ENCODE results near the gene PAN3.

DNA sequence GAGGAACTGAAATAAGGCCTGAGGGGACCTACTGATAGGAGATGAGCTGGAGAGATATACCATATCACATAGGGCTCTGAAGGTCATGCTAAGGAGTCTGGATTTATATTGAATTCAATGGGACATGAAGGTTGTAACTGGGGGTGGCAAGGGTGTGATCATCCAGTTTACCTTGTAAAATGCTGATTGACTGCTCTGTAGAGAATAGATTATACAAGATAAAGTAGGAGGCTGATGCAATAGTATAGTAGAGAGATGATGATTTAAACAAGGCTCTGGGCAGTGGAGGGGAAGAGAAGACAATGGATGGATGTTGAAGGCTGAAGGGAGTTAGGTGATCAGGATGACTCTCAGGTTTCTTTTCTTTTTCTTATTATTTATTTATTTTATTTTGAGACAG lies 18.0 kb upstream of the PAN3 start:
- TF ChIP-seq, protein P1, sequence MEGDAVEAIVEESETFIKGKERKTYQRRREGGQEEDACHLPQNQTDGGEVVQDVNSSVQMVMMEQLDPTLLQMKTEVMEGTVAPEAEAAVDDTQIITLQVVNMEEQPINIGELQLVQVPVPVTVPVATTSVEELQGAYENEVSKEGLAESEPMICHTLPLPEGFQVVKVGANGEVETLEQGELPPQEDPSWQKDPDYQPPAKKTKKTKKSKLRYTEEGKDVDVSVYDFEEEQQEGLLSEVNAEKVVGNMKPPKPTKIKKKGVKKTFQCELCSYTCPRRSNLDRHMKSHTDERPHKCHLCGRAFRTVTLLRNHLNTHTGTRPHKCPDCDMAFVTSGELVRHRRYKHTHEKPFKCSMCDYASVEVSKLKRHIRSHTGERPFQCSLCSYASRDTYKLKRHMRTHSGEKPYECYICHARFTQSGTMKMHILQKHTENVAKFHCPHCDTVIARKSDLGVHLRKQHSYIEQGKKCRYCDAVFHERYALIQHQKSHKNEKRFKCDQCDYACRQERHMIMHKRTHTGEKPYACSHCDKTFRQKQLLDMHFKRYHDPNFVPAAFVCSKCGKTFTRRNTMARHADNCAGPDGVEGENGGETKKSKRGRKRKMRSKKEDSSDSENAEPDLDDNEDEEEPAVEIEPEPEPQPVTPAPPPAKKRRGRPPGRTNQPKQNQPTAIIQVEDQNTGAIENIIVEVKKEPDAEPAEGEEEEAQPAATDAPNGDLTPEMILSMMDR (tag by site-specific recombination; IDR thresholded peaks at IDR 0.05), result no peak
- TF ChIP-seq ZNF621 (tag by site-specific recombination; IDR thresholded peaks at IDR 0.05) (no peak), ZNF792 (tag by site-specific recombination; IDR thresholded peaks at IDR 0.05) (no peak), BCL11A (tag by site-specific recombination; IDR thresholded peaks at IDR 0.05; ENCODE audit: low read depth) (no peak), ZNF292 (tag by site-specific recombination; IDR thresholded peaks at IDR 0.05; ENCODE audit: borderline replicate concordance, low read depth) (no peak), ZNF324 (tag by site-specific recombination; IDR thresholded peaks at IDR 0.05) (no peak), ZNF629 (tag by site-specific recombination; IDR thresholded peaks at IDR 0.05) (no peak)
- TF ChIP-seq, protein P2, sequence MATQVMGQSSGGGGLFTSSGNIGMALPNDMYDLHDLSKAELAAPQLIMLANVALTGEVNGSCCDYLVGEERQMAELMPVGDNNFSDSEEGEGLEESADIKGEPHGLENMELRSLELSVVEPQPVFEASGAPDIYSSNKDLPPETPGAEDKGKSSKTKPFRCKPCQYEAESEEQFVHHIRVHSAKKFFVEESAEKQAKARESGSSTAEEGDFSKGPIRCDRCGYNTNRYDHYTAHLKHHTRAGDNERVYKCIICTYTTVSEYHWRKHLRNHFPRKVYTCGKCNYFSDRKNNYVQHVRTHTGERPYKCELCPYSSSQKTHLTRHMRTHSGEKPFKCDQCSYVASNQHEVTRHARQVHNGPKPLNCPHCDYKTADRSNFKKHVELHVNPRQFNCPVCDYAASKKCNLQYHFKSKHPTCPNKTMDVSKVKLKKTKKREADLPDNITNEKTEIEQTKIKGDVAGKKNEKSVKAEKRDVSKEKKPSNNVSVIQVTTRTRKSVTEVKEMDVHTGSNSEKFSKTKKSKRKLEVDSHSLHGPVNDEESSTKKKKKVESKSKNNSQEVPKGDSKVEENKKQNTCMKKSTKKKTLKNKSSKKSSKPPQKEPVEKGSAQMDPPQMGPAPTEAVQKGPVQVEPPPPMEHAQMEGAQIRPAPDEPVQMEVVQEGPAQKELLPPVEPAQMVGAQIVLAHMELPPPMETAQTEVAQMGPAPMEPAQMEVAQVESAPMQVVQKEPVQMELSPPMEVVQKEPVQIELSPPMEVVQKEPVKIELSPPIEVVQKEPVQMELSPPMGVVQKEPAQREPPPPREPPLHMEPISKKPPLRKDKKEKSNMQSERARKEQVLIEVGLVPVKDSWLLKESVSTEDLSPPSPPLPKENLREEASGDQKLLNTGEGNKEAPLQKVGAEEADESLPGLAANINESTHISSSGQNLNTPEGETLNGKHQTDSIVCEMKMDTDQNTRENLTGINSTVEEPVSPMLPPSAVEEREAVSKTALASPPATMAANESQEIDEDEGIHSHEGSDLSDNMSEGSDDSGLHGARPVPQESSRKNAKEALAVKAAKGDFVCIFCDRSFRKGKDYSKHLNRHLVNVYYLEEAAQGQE (tag by site-specific recombination; IDR thresholded peaks at IDR 0.05), result no peak
- TF ChIP-seq, protein P3, sequence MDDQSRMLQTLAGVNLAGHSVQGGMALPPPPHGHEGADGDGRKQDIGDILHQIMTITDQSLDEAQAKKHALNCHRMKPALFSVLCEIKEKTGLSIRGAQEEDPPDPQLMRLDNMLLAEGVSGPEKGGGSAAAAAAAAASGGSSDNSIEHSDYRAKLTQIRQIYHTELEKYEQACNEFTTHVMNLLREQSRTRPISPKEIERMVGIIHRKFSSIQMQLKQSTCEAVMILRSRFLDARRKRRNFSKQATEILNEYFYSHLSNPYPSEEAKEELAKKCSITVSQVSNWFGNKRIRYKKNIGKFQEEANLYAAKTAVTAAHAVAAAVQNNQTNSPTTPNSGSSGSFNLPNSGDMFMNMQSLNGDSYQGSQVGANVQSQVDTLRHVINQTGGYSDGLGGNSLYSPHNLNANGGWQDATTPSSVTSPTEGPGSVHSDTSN (CRISPR knock-in tag; IDR thresholded peaks at IDR 0.05), result no peak
- TF ChIP-seq, protein P4, sequence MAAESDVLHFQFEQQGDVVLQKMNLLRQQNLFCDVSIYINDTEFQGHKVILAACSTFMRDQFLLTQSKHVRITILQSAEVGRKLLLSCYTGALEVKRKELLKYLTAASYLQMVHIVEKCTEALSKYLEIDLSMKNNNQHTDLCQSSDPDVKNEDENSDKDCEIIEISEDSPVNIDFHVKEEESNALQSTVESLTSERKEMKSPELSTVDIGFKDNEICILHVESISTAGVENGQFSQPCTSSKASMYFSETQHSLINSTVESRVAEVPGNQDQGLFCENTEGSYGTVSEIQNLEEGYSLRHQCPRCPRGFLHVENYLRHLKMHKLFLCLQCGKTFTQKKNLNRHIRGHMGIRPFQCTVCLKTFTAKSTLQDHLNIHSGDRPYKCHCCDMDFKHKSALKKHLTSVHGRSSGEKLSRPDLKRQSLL (tag by site-specific recombination; IDR thresholded peaks at IDR 0.05), result no peak
- TF ChIP-seq, protein P5, sequence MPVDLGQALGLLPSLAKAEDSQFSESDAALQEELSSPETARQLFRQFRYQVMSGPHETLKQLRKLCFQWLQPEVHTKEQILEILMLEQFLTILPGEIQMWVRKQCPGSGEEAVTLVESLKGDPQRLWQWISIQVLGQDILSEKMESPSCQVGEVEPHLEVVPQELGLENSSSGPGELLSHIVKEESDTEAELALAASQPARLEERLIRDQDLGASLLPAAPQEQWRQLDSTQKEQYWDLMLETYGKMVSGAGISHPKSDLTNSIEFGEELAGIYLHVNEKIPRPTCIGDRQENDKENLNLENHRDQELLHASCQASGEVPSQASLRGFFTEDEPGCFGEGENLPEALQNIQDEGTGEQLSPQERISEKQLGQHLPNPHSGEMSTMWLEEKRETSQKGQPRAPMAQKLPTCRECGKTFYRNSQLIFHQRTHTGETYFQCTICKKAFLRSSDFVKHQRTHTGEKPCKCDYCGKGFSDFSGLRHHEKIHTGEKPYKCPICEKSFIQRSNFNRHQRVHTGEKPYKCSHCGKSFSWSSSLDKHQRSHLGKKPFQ (tag by site-specific recombination; IDR thresholded peaks at IDR 0.05), result no peak
- TF ChIP-seq, protein P6, sequence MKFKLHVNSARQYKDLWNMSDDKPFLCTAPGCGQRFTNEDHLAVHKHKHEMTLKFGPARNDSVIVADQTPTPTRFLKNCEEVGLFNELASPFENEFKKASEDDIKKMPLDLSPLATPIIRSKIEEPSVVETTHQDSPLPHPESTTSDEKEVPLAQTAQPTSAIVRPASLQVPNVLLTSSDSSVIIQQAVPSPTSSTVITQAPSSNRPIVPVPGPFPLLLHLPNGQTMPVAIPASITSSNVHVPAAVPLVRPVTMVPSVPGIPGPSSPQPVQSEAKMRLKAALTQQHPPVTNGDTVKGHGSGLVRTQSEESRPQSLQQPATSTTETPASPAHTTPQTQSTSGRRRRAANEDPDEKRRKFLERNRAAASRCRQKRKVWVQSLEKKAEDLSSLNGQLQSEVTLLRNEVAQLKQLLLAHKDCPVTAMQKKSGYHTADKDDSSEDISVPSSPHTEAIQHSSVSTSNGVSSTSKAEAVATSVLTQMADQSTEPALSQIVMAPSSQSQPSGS (tag by site-specific recombination; IDR thresholded peaks at IDR 0.05; ENCODE audit: low read depth), result no peak

Measured in HEK293 (cell line).